ENCODE results near the gene IGF2.

The IGF2 gene

GRCh38 chr11:2153581-2154194, 14.5 kb upstream of the IGF2 start:
- no peak for DNase-seq (ENCODE audit: low read depth in 2 of 2)

GRCh38 chr11:2151500-2152257, 12.5 kb upstream of the IGF2 start:
- peak; percentile 58 to 76 for DNase-seq (ENCODE audit: low read depth in 2 of 2)

GRCh38 chr11:2149864-2150847, 11.0 kb upstream of the IGF2 start:
- DNase-seq (ENCODE audit: low read depth in 2 of 2), result no peak

- DNase-seq (ENCODE audit: low read depth in 2 of 2), result no peak
Measured at GRCh38 chr11:2149460-2149859, 10.3 kb upstream of the IGF2 start.

GRCh38 chr11:2148595-2148994, 9.4 kb upstream of the IGF2 start:
- DNase-seq (ENCODE audit: low read depth in 2 of 2), result no peak

GRCh38 chr11:2147391-2147790, 8.2 kb upstream of the IGF2 start:
- DNase-seq (ENCODE audit: low read depth in 2 of 2), result no peak

- no peak for DNase-seq (ENCODE audit: low read depth in 2 of 2)
Measured at GRCh38 chr11:2146051-2146450, 6.9 kb upstream of the IGF2 start.

- no peak for DNase-seq (ENCODE audit: low read depth in 2 of 2)
Measured at GRCh38 chr11:2144544-2145248, 5.5 kb upstream of the IGF2 start.

GRCh38 chr11:2143799-2144543, 4.8 kb upstream of the IGF2 start:
- DNase-seq (ENCODE audit: low read depth in 2 of 2), result no peak

GRCh38 chr11:2143477-2143798, 4.2 kb upstream of the IGF2 start:
- DNase-seq (ENCODE audit: low read depth in 2 of 2), result no peak

- peak in 1 of 2 experiments; percentile 26 for DNase-seq (ENCODE audit: low read depth in 2 of 2)
Measured at GRCh38 chr11:2142762-2143202, 3.6 kb upstream of the IGF2 start.

GRCh38 chr11:2142300-2142759, 3.1 kb upstream of the IGF2 start:
- DNase-seq (ENCODE audit: low read depth in 2 of 2), result no peak

- DNase-seq (ENCODE audit: low read depth in 2 of 2), result no peak
Measured at GRCh38 chr11:2140411-2141400, 1.5 kb upstream of the IGF2 start.

- DNase-seq (ENCODE audit: low read depth in 2 of 2), result no peak
Measured at GRCh38 chr11:2139621-2140337, 590 bp upstream of the IGF2 start.

- no peak for DNase-seq (ENCODE audit: low read depth in 2 of 2)
Measured at GRCh38 chr11:2138431-2139122, 612 bp downstream of the IGF2 start.

GRCh38 chr11:2138068-2138430, 1.1 kb downstream of the IGF2 start:
- no peak for DNase-seq (ENCODE audit: low read depth in 2 of 2)

- DNase-seq (ENCODE audit: low read depth in 2 of 2), result no peak
Measured at GRCh38 chr11:2137202-2138067, 1.8 kb downstream of the IGF2 start.

GRCh38 chr11:2136952-2137201, 2.3 kb downstream of the IGF2 start:
- no peak for DNase-seq (ENCODE audit: low read depth in 2 of 2)

Measured in stimulated activated CD4-positive, alpha-beta T cell treated with anti-CD3 and anti-CD28 coated beads, Interleukin-12 subunit alpha, Interleukin-12 subunit beta, amount 100 ng/mL, for 24 hours (primary cell).